Stimulated activated naive CD4-positive, alpha-beta T cell (primary cell): ENCODE measurements around the gene SBNO2.

Experiments used
- DNase-seq, 6 experiments: peaks; one replicate each; lab custom pipeline; 2025; lab: John Stamatoyannopoulos, UW

Gene SBNO2

GRCh38 chr19:1061987-1062386 lies 112.1 kb downstream of the SBNO2 start:
- no peak for DNase-seq

DNA sequence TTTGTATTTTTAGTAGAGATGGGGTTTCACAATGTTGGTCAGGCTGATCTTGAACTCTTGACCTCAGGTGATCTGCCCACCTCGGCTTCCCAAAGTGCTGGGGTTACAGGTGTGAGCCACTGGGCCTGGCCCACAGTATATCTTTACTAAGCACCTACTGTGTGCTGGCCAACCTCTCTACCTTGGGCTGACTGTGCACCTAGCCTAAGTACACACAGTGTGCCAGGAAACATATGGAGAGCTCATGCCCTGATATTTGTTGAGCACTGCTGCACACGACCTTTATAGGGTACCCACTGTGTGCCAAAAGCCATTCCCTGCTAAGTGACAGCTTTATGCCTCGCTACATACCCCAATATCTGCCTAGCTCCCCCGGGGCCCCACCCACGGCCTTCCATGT lies 113.4 kb downstream of the SBNO2 start:
- no peak for DNase-seq

DNA sequence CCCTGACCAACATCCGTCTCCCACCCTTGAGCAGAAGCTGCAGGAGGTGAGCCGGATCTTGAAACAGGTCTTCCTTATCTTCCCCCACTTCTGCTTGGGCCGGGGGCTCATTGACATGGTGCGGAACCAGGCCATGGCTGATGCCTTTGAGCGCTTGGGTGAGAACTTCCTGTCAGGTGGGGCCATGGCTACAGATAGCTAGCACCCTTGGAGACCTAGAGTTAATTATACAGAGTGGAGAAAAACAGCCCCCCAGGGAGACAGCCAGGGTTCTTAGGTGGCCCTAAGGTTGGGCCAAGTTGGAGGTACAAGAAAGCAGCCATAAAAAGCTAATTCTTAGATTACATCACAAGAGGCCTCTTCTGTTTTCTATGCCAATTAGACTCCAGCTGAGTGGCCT lies 116.0 kb downstream of the SBNO2 start:
- DNase-seq: no peak
